K562 (cell line): Measurements from ENCODE around the gene SOCS2. TPM values are rescaled to one million over a fixed set of nuclear protein-coding genes. Genes with fewer than 3 reads are reported as not detected.
A peak's percentile ranks its signal among the peaks of the same experiment; 100 is the strongest.

Experiments used
- ATAC-seq: fragments of 200-7000 bp; cut with Tn5 transposase; 3 replicates; pipeline ENCODE4 v1.9.1; 2020; ENCODE audit warnings: moderate library complexity
- BruUV-seq: library from RNA; stranded (reverse); fragments of 400-500 nt; replicated peaks from 2 replicates; lab custom pipeline; 2021; lab: Mats Ljungman, UMichigan
- CTCF ChIA-PET: fragments of 300-600 bp; formaldehyde crosslinking; extraction: SDS; loops from one replicate; lab custom pipeline; 2021; ENCODE audit warnings: low intra/inter-chr PET ratio; lab: Yijun Ruan, JAX
- POLR2A ChIA-PET: fragments of 300-600, 350-650 bp; sonication (Branson Sonifier 250); formaldehyde crosslinking; extraction: SDS; loops from one replicate; lab custom pipeline; 2021; ENCODE audit warnings: antibody characterized with exemption, inconsistent platforms; lab: Yijun Ruan, JAX
- DNase-seq, 4 experiments: peaks; one replicate each; pipeline versions ENCODE4 v3.0.0 to v3.0.0-alpha.2; 2011 to 2018; ENCODE audit warnings: low spot score in 3 of 4, mixed read lengths in 3 of 4; ENCODE audit errors: extremely low read depth in 1 of 4
- FAIRE-seq: peaks from 2 replicates; lab custom pipeline; 2011; peaks lifted over from hg19 to GRCh38; lab: Jason Lieb, UNC
- H2AFZ ChIP-seq: 2 replicates; pipeline ENCODE4 v1.6.0; 2011; ENCODE audit warnings: low read depth, low read length, control low read depth, inconsistent platforms
- H3K27ac ChIP-seq: fragments of 200-600 bp; 3 replicates; pipeline ENCODE4 v1.8.0; 2011; ENCODE audit warnings: low read depth, mild to moderate bottlenecking, control low read depth, inconsistent platforms, low read length, moderate library complexity, mixed read lengths; ENCODE audit errors: extremely low read depth
- H3K27me3 ChIP-seq, 2 experiments: fragments of 300-600 bp in 1 of 2; 2 replicates in 1 of 2; 3 replicates in 1 of 2; pipeline versions ENCODE4 v1.6.0 to v1.8.0; 2011; ENCODE audit warnings: inconsistent platforms in 2 of 2, low read length in 2 of 2, mild to moderate bottlenecking in 1 of 2, mixed read lengths in 1 of 2, moderate library complexity in 1 of 2; ENCODE audit not compliant: control insufficient read depth in 2 of 2, insufficient read depth in 2 of 2
- H3K36me3 ChIP-seq: fragments of 300-600 bp; 3 replicates; pipeline ENCODE4 v1.8.0; 2011; ENCODE audit warnings: mild to moderate bottlenecking, low read length, inconsistent platforms; ENCODE audit not compliant: control insufficient read depth, insufficient read depth
- H3K4me1 ChIP-seq, 2 experiments: fragments of 200-600 bp in 1 of 2; replicated peaks in 1 of 2; 2 replicates in 1 of 2; 3 replicates in 1 of 2; pipeline versions ENCODE4 v1.5.1 to v1.8.0; 2011; ENCODE audit warnings: inconsistent platforms in 2 of 2, low read length in 2 of 2, mild to moderate bottlenecking in 1 of 2, mixed read lengths in 1 of 2, moderate library complexity in 1 of 2; ENCODE audit not compliant: control insufficient read depth in 2 of 2, insufficient read depth in 2 of 2
- H3K4me2 ChIP-seq: 2 replicates; pipeline ENCODE4 v1.6.1; 2011; ENCODE audit warnings: low read length, control low read depth, inconsistent platforms, mixed read lengths; ENCODE audit not compliant: insufficient read depth
- H3K4me3 ChIP-seq: fragments of 200-600 bp; sonication (generic), shearing (Covaris generic); 2 replicates; pipeline ENCODE4 v1.5.1; 2016; ENCODE audit warnings: control low read depth, inconsistent platforms
- H3K79me2 ChIP-seq: fragments of 200-600 bp; 3 replicates; pipeline ENCODE4 v1.8.0; 2011; ENCODE audit warnings: low read length, inconsistent platforms; ENCODE audit not compliant: control insufficient read depth, insufficient read depth
- H3K9ac ChIP-seq, 2 experiments: 2 replicates each; pipeline versions ENCODE4 v1.6.0 to v1.6.1; 2011; ENCODE audit warnings: low read depth in 2 of 2, low read length in 2 of 2, control low read depth in 1 of 2, inconsistent platforms in 1 of 2, mild to moderate bottlenecking in 1 of 2, mixed read lengths in 1 of 2; ENCODE audit not compliant: insufficient read depth in 1 of 2
- H3K9me1 ChIP-seq: one replicate; pipeline ENCODE4 v1.6.0; 2011; ENCODE audit warnings: inconsistent platforms, mild to moderate bottlenecking, low read length, moderate library complexity; ENCODE audit not compliant: control insufficient read depth, insufficient read depth
- H3K9me3 ChIP-seq: replicated peaks from 2 replicates; pipeline ENCODE4 v1.5.1; 2011; ENCODE audit warnings: low read depth, low read length, inconsistent platforms; ENCODE audit not compliant: control insufficient read depth, insufficient read depth
- H4K20me1 ChIP-seq: replicated peaks from 2 replicates; pipeline ENCODE4 v1.6.1; 2011; ENCODE audit warnings: low read length, inconsistent platforms, mixed read lengths; ENCODE audit not compliant: control insufficient read depth, insufficient read depth
- CBFA2T3 ChIP-seq: fragments of 450-650 bp; IDR thresholded peaks from 2 replicates; pipeline ENCODE4 v1.6.1; 2017
- COPS2 ChIP-seq: fragments of 450-650 bp; conservative IDR thresholded peaks from 2 replicates; pipeline ENCODE4 v1.6.1; 2016; ENCODE audit warnings: mild to moderate bottlenecking, moderate library complexity
- E2F5 ChIP-seq: sonication (generic); formaldehyde crosslinking; IDR thresholded peaks from 2 replicates; pipeline ENCODE4 v1.8.0; 2022; ENCODE audit warnings: mild to moderate bottlenecking, missing genetic modification reagents
- IFI16 ChIP-seq: fragments of 250-450 bp; sonication (Bioruptor Pico); IDR thresholded peaks from 2 replicates; pipeline ENCODE4 v2.1.2; 2022; ENCODE audit warnings: mild to moderate bottlenecking, inconsistent platforms
- LEF1 ChIP-seq: fragments of 450-650 bp; IDR thresholded peaks from 2 replicates; pipeline ENCODE4 v1.6.1; 2016; ENCODE audit warnings: mild to moderate bottlenecking
- MIER1 ChIP-seq: fragments of 450-650 bp; IDR thresholded peaks from 2 replicates; pipeline ENCODE4 v1.6.1; 2016; ENCODE audit warnings: antibody characterized with exemption, mild to moderate bottlenecking, low read depth
- MTA1 ChIP-seq: fragments of 450-650 bp; IDR thresholded peaks from 2 replicates; pipeline ENCODE4 v1.6.1; 2017; ENCODE audit warnings: borderline replicate concordance
- NR3C1 ChIP-seq: sonication (generic); formaldehyde crosslinking; IDR thresholded peaks from 2 replicates; pipeline ENCODE4 v1.8.1; 2022; ENCODE audit warnings: missing genetic modification reagents
- PRPF4 ChIP-seq: fragments of 200-400 bp; formaldehyde crosslinking; IDR thresholded peaks from one replicate; pipeline ENCODE4 v1.6.1; 2017; ENCODE audit warnings: low read length, low read depth, mild to moderate bottlenecking; ENCODE audit not compliant: insufficient read depth, poor library complexity, severe bottlenecking
- THRA ChIP-seq: fragments of 450-650 bp; IDR thresholded peaks from 2 replicates; pipeline ENCODE4 v1.6.1; 2017; ENCODE audit warnings: mild to moderate bottlenecking, moderate library complexity
- VEZF1 ChIP-seq: fragments of 200-800 bp; sonication (Bioruptor generic); IDR thresholded peaks from 2 replicates; pipeline ENCODE4 v1.6.1; 2017; ENCODE audit warnings: missing genetic modification characterization, missing compliant biosample characterization
- WHSC1 ChIP-seq: IDR thresholded peaks from one replicate; pipeline ENCODE4 v1.6.1; 2012; ENCODE audit warnings: low read length, control low read depth, inconsistent platforms
- ZNF696 ChIP-seq: fragments of 250-450 bp; sonication (Bioruptor Pico); conservative IDR thresholded peaks from 2 replicates; pipeline ENCODE4 v1.4.0; 2020; ENCODE audit warnings: mild to moderate bottlenecking, moderate library complexity
- ZNF717 ChIP-seq: fragments of 250-450 bp; sonication (Bioruptor Pico); IDR thresholded peaks from 2 replicates; pipeline ENCODE4 v1.5.0; 2021
- WGBS: fragments of 100-300 bp; shearing (Covaris generic); methylation state at CpG from one replicate; pipeline ENCODE4 v1.1.6; 2016; ENCODE audit warnings: low coverage, mixed read lengths; ENCODE audit not compliant: insufficient coverage; ENCODE audit errors: missing lambda C conversion rate; 5-methylcytosine and 5-hydroxymethylcytosine counted together
- in situ Hi-C: fragments of 300-500 bp; cut with MboI; formaldehyde crosslinking; loops from 4 replicates; pipeline ENCODE4 v1.15.0; 2018; ENCODE audit warnings: inconsistent platforms, mixed read lengths
- intact Hi-C: fragments of 100-400 bp; cut with micrococcal nuclease; formaldehyde crosslinking; loops from 2 replicates; pipeline ENCODE4 v1.14.2; 2022
- polyA plus RNA-seq, 8 experiments: library from polyadenylated mRNA; depleted of rRNA in 4 of 8; stranded (reverse) in 5 of 8; unstranded in 3 of 8; fragments of >200 nt; fragmentation: Nextera tagmentation in 2 of 8; fragmentation: Illumina TruSeq in 1 of 8; extraction: Ambion mirVana in 2 of 8; extraction: Trizol in 1 of 8; gene quantifications; 2 replicates each; pipeline versions ENCODE4 v1.2.1 to v1.2.3, GENCODE V29; 2011 to 2014; ENCODE audit warnings: inconsistent platforms in 1 of 8, missing spikeins in 1 of 8
- total RNA-seq, 7 experiments: library from RNA; depleted of rRNA in 6 of 7; stranded (reverse); fragments of >200 nt in 6 of 7; fragmentation: Illumina TruSeq in 2 of 7; extraction: Trizol in 2 of 7; gene quantifications; 2 replicates each; pipeline versions ENCODE4 v1.2.1 to v1.2.3, GENCODE V29; 2011 to 2021; ENCODE audit warnings: low replicate concordance in 1 of 7

The SOCS2 gene
- total and polyA plus RNA-seq, 9 of the 15 experiments (the other 6 are each of a cell fraction or from before 2014, with no cell fraction given), result 37.0 to 162 (median 98.7) TPM

DNA sequence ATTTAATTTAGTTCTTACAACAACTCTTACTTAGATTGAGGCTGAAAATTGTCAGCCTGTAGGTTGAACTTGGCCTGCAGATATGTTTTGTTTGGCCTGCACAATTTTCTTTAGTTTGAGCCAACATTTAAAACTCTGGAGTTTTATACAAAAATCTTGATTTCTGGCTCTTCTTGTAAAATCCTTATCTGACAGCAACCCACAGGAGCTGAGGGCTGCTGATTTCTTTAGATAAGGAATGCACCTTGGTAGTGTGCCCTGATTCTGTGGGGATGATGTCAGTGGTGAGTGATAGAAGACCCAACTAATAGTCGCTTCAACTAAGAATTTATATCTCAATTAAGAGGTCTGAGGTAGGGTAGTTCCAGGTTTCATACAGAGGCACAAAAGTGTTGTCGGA lies 49.5 kb downstream of the SOCS2 start:
- H4K20me1 ChIP-seq, result no peaks in the 10 kb centered on the region
- H3K9me1 ChIP-seq, result no peaks in the 10 kb centered on the region
- H3K36me3 ChIP-seq, result no peaks in the 10 kb centered on the region
- no peak overlapping the region for H3K9ac ChIP-seq
- no peaks in the 10 kb centered on the region for H3K79me2 ChIP-seq
- WGBS, result 49% methylated on average over 2 of the region's 2 CpGs
- BruUV-seq, result no TSS peak
- no peaks in the 10 kb centered on the region for H3K27me3 ChIP-seq
- FAIRE-seq (no peak), ATAC-seq (no peak), DNase-seq (no peak)
- CTCF ChIA-PET, result no interaction called here
- in situ Hi-C loops, result no loop called here
- intact Hi-C loops, result no loop called here
- H3K4me2 ChIP-seq, result no peak overlapping the region
- H2AFZ ChIP-seq, result no peak overlapping the region
- TF ChIP-seq PRPF4 (no peak), CBFA2T3 (peak; percentile 41; the same call in 1 of the 2 replicates)
- H3K4me3 ChIP-seq, result no peak overlapping the region
- H3K4me1 ChIP-seq, result peaks cover 0 to 19% of the 10 kb centered on the region in 2 experiments; a peak in 2 of 5 replicates
- no peak overlapping the region for H3K27ac ChIP-seq
- POLR2A ChIA-PET, result interaction anchor here (0.6 to 0.7 kb wide), 2 partner anchors 111 to 116 kb away, joined by 3 read pairs; no protein-coding TSS in a partner anchor
- H3K9me3 ChIP-seq, result no peaks in the 10 kb centered on the region

GRCh38 chr12:93622485-93622884 lies 50.0 kb downstream of the SOCS2 start:
- no TSS peak for BruUV-seq
- WGBS, result 47% methylated on average over 2 of the region's 2 CpGs
- H3K27ac ChIP-seq, result no peak overlapping the region
- no peak for FAIRE-seq
- H2AFZ ChIP-seq, result no peak overlapping the region
- ATAC-seq, result no peak
- ChIA-PET CTCF (no interaction called here), POLR2A (interaction anchor here (0.7 kb wide), 2 partner anchors 26 to 115 kb away, joined by 3 read pairs; no protein-coding TSS in a partner anchor)
- no peak overlapping the region for H3K4me2 ChIP-seq
- no peak overlapping the region for H3K9ac ChIP-seq
- peaks cover 0 to 19% of the 10 kb centered on the region in 2 experiments; a peak in 2 of 5 replicates for H3K4me1 ChIP-seq
- no peaks in the 10 kb centered on the region for H3K79me2 ChIP-seq
- in situ Hi-C loops, result no loop called here
- no peaks in the 10 kb centered on the region for H3K27me3 ChIP-seq
- intact Hi-C loops, result no loop called here
- no peaks in the 10 kb centered on the region for H3K36me3 ChIP-seq
- H3K9me3 ChIP-seq, result no peaks in the 10 kb centered on the region
- H4K20me1 ChIP-seq, result no peaks in the 10 kb centered on the region
- no peaks in the 10 kb centered on the region for H3K9me1 ChIP-seq
- no peak for DNase-seq
- no peak overlapping the region for H3K4me3 ChIP-seq
- no peak for TF ChIP-seq COPS2
- TF ChIP-seq WHSC1, result no peak
- no peak for TF ChIP-seq CBFA2T3
- TF ChIP-seq THRA, result no peak
- TF ChIP-seq IFI16 (CRISPR knock-in tag), result no peak
- TF ChIP-seq MTA1, result no peak
- no peak for TF ChIP-seq E2F5 (CRISPR knock-in tag)
- TF ChIP-seq VEZF1, result no peak
- no peak for TF ChIP-seq ZNF696 (CRISPR knock-in tag)
- TF ChIP-seq MIER1, result no peak
- TF ChIP-seq ZNF717 (CRISPR knock-in tag), result no peak
- no peak for TF ChIP-seq LEF1
- no peak for TF ChIP-seq NR3C1 (CRISPR knock-in tag)
